Measurements from ENCODE around the gene HDAC7. TPM values are rescaled to one million over a fixed set of nuclear protein-coding genes. Genes with fewer than 3 reads are reported as not detected.
"Not testable (repeated sequence)": the region's sequence is repeated elsewhere in the genome, so short reads cannot be mapped to it uniquely, and the experiment has no call there.

The HDAC7 gene
- total RNA-seq, 1 donor from 2014 or later = 84.4 TPM

GRCh38 chr12:47843226-47843980, 23.7 kb upstream of the HDAC7 start:
- DNase-seq (ENCODE audit: low read depth) = no peak
- no peak overlapping the region for H3K4me3 ChIP-seq (ENCODE audit: low read depth, low read length)
- TF ChIP-seq CTCF (conservative IDR thresholded peaks at IDR 0.05; ENCODE audit: low read depth, low read length) = no peak

DNA sequence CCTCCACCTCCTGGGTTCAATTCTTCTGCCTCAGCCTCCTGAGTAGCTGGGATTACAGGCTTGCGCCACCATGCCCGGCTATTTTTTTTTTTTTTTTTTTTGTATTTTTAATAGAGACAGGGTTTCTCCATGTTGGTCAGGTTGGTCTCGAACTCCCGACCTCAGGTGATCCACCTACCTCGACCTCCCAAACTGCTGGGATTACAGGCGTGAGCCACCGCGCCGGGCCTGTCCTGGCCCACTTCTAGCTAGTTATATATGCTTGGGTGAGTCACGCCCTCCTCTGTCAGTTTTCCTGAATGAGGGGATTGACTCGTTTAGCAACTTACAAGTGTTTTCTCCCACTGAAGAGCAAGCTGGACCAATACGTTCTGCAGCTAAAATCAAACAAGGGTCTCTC, 22.8 kb upstream of the HDAC7 start:
- not testable (repeated sequence) for H3K4me3 ChIP-seq (ENCODE audit: low read depth, low read length); DNase-seq (ENCODE audit: low read depth)

GRCh38 chr12:47841910-47842309, 22.2 kb upstream of the HDAC7 start:
- H3K4me3 ChIP-seq (ENCODE audit: low read depth, low read length) = no peak overlapping the region
- DNase-seq (ENCODE audit: low read depth) = no peak
- no peak for TF ChIP-seq CTCF (conservative IDR thresholded peaks at IDR 0.05; ENCODE audit: low read depth, low read length)

- no peak overlapping the region for H3K4me3 ChIP-seq (ENCODE audit: low read depth, low read length)
- TF ChIP-seq CTCF (conservative IDR thresholded peaks at IDR 0.05; ENCODE audit: low read depth, low read length) = no peak
- no peak for DNase-seq (ENCODE audit: low read depth)
Measured at GRCh38 chr12:47841501-47841900, 21.8 kb upstream of the HDAC7 start.

DNA sequence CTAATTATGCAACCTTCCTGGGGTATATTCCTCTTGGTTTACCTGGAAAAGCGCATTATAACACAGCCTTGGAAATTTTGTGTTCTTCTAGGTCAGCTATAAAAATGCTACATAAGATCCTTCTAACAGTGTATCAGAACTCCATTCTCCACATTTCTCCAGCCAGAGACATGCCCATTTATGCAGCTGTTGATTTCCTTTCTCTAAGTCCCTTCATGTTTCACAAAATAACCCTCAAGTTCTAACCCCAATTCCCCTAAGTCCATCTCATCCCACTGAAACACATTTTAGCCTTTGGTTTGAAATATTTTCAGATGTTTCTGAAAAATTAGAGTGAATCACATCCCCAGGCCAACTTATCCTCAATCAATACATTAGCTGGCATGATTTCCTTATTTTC, 20.9 kb upstream of the HDAC7 start:
- no peak for TF ChIP-seq CTCF (conservative IDR thresholded peaks at IDR 0.05; ENCODE audit: low read depth, low read length)
- no peak overlapping the region for H3K4me3 ChIP-seq (ENCODE audit: low read depth, low read length)
- DNase-seq (ENCODE audit: low read depth) = no peak

- DNase-seq (ENCODE audit: low read depth) = no peak
- H3K4me3 ChIP-seq (ENCODE audit: low read depth, low read length) = no peak overlapping the region
- TF ChIP-seq CTCF (conservative IDR thresholded peaks at IDR 0.05; ENCODE audit: low read depth, low read length) = no peak
Measured at GRCh38 chr12:47839214-47839876, 19.6 kb upstream of the HDAC7 start.

GRCh38 chr12:47838286-47838931, 18.7 kb upstream of the HDAC7 start:
- no peak for DNase-seq (ENCODE audit: low read depth)
- TF ChIP-seq CTCF (conservative IDR thresholded peaks at IDR 0.05; ENCODE audit: low read depth, low read length) = peak; percentile 47
- H3K4me3 ChIP-seq (ENCODE audit: low read depth, low read length) = no peak overlapping the region

Data from epithelial cell of proximal tubule (primary cell).